IPS-18c (cell line): ENCODE measurements around the gene CDH4.
"Not testable (repeated sequence)": the region's sequence is repeated elsewhere in the genome, so short reads cannot be mapped to it uniquely, and the experiment has no call there.

Source experiments
- H3K4me3 ChIP-seq: 2 replicates; pipeline ENCODE4 v1.7.0; 2013; ENCODE audit warnings: low read depth, mild to moderate bottlenecking, low read length, moderate library complexity; ENCODE audit not compliant: insufficient read depth
- H3K9me3 ChIP-seq: one replicate; pipeline ENCODE4 v1.6.1; 2013; ENCODE audit warnings: mild to moderate bottlenecking, low read length, moderate library complexity; ENCODE audit not compliant: control insufficient read depth, insufficient read depth

The CDH4 gene

DNA sequence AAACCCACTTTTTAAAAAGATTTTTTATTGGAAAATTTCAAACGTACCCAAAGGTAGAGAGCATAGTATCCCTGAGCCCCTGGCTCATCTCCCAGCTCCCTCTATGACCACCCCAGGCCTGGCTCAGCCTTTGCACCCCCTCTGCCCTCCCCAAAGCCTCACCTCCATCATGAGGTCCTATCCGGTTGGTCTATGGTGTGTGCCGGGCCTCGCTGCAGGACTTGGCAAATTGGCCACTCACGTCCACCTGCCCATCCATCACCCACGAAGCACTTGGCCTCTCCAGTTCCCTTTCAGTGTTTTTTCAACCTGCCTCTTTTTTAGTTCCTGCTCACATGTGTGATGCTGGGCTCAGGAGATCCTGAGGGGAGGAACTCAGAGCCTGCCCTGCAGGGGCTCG is 147.4 kb downstream of the CDH4 start:
- Histone ChIP-seq H3K9me3 (peaks cover 5% of the 10 kb centered on the region), H3K4me3 (no peak overlapping the region)

DNA sequence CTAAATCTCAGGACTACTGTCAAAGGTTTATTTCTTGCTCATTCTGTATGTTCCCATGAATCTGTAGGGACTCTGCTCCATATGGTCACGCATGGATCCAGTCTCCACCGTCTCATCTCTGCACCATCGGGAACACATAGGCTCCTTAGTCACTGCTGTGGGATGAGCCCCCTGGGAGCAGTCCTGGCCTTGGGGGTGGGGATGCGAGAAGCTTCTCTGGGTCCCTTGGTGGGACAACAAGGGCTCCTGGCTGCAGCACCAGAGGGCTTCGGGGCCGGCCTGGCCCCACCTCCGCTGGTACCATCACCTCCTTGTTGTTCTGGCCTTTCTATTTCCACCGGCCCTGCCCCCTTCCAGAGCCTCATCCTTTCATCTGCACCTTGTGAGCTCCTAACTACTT is 148.4 kb downstream of the CDH4 start:
- peaks cover 5% of the 10 kb centered on the region for H3K9me3 ChIP-seq
- H3K4me3 ChIP-seq = no peak overlapping the region

DNA sequence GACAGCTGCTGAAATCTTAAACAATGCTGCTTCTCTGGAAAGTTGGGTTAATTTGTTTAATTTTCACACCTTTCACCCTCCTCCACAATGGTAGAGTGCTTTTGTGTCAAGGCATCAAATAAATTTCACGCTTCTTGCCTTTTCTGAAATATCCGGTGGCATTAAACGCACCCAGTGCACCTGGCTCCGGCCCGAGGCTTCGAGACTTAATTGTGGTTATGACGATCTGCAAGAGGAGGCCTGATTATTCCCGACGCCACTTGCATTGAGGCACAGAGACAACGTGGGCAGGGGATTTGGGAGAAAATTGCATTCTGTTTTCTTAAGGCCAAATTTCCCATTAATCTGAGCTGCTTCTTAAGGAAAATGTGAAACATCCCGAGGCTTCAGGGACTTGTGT is 152.2 kb downstream of the CDH4 start:
- H3K4me3 ChIP-seq = no peak overlapping the region

DNA sequence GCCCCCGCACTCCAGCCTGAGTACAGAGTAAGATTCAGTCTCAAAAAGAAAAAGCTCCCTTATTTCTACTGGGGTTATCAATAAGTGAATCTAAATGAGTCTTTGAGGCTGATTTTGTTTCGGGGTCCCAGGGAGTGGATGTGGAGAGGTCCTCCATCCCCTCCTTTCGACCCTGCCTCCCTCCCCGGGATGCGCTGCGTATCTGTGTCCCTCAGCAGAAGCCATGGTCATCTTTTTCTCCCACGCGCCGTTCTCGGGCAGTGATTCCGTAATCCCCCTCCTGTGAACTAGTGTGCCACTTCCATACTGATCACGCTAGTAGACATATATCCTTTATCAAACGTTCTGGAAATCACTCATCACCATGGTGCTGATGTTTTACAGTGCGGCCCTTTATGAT is 152.9 kb downstream of the CDH4 start:
- no peak overlapping the region for H3K4me3 ChIP-seq
- H3K9me3 ChIP-seq = peaks cover 2% of the 10 kb centered on the region

More for the DNA sequence above, 152.2 kb downstream of the CDH4 start:
- H3K9me3 ChIP-seq = peaks cover 2% of the 10 kb centered on the region

DNA sequence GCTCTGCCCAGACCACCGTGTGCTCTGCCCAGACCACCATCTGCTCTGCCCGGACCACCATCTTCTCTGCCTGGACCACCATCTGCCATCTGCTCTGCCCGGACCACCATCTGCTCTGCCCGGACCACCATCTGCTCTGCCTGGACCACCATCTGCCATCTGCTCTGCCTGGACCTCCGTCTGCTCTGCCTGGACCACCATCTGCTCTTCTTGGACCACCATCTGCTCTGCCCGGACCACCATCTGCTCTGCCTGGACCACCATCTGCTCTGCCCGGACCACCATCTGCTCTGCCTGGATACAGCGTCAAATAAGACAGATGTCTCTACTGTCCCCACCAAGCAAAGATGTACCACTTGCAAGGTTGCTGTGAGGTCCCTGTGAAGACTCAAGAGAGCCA is 154.7 kb downstream of the CDH4 start:
- H3K4me3 ChIP-seq, H3K9me3 ChIP-seq: not testable (repeated sequence)

DNA sequence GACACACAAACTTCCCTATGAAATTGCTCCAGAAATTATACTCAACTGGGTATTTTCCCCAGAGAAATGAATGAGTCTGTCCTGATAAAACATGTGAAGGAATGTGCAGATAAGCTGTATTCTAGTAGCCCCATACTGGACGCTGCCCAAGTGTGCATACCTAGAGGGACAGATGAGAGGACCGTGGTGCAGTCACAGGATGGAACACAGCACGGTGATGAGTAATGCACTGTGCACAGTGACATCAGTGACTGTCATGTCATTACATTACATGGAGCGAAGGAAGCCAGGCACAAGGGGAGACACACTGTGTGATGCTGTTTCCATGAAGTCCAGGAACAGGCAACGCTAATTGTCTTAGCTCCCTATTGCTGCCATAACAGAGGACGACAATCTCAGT is 155.5 kb downstream of the CDH4 start:
- H3K9me3 ChIP-seq = peaks cover 4% of the 10 kb centered on the region
- H3K4me3 ChIP-seq = no peak overlapping the region

DNA sequence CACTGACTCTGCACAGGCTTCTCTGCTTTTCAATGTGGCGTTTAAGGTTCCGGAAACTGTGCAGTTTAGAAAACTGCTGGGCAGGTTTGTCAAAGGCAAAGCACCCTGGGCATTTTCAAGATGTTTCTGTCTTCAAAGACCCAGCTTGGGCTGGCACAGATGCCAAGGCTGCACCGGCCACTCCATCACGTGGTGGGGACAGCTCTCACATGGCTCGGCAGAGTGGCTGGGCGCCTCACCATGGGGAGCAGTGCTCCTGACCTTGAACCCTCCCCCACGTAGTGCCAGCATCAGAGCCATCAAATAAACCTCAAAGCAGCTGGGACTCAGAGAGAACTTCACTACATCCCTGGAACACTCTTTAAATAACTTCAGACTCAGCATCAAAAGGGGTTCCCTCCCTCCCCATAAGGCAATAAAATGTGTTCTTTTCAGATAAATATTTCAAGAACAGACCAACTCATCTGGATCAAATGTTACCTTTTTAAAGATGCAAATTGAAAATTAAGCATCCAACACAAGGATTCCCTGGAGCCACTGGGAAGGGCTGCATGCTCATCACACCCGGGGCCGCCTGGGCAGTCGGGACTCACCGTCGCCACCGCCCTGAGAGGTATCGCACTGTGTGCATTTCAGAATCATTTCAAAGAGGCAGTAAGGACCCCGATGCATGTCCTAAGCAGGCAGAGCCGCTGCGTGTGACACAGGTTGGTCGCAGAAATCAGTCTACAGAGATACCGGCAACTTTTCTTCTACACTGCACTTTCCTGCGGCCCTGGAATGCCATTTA is 157.1 kb downstream of the CDH4 start:
- H3K9me3 ChIP-seq = peaks cover 3% of the 10 kb centered on the region
- no peak overlapping the region for H3K4me3 ChIP-seq

DNA sequence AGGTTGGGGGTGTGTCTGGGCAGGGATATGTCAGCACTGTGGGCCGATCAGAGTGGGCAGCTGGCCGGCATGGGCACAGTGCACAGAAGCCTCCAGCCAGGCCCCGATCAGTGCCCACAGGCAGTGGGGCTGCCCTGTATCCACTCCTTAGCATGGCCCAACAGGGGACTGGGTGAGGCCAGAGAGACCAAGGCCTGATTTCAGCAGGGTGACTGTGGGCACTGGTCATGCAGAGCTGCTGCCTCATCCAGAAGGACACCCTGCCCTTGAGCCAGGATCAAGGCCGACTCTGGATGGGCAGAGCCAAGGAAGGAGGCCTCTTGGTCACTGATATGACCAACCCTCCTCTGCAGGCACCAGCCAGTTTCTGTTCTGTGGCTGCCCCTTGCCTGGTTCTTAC is 159.7 kb downstream of the CDH4 start:
- peaks cover 3% of the 10 kb centered on the region for H3K9me3 ChIP-seq
- H3K4me3 ChIP-seq = no peak overlapping the region

DNA sequence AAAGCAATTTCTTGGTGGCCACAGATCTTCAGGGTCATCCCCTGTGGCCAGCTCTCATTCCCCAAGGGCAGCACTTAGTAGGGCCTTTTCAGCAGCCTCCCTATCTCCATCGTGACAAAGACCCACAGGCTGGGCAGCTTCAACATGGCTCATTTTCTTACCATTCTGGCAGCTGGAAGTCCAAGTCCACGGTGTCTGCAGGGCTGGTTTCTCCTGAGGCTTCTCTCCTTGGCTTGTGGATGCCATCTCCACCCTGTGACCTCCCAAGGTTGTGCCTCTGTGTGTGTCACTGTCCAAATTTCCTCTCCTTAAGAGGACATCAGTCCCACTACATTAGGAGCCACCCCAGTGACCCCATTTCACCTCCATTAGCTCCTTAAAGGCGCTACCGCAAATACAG is 161.7 kb downstream of the CDH4 start:
- no peak overlapping the region for H3K4me3 ChIP-seq
- peaks cover 3% of the 10 kb centered on the region for H3K9me3 ChIP-seq

DNA sequence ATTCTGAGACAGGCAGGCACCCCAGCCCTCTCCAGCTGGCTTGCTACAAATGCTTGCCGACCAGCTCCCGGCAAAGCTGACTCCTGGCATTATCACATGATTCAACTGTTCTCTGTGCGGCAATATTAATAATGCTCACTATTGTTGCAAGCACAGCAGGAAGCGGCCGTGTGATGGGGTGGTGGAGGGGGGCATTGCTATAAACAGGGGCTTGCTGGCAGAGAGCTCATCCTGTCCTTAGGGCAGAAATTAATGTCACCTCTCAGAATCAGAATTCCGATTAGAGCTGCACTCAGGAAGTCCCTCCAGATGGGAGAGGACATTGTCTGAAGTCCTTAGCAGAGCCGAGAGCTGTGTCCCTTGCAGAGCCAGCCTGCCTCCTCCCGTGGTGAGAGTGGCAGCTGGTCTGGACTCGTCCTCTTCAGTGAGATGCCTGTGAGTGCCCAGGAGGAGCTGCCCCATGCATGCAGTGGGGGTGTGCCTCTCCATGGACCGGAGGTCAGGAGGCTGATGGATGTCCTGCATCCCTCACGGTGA is 162.5 kb downstream of the CDH4 start:
- no peak overlapping the region for H3K4me3 ChIP-seq
- H3K9me3 ChIP-seq = peaks cover 3% of the 10 kb centered on the region

DNA sequence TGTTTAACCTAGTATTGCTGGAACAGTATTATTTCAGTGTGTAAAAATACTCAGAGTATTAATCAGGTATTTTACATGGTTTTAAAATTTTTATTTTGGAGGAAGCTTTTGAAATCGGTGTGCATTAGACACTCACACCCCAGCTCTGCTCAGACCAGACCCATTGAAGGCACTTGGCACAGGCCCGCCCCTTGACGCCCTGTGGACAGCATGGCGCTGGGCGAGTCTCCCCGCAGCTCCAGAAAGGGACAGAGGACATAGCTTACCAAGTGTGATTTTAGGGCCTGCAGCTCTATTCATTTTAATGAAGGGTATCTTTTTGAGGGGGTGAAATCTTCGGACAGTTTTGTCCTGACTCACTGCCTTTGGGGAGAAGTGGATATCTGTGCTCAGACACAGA is 164.5 kb downstream of the CDH4 start:
- no peaks in the 10 kb centered on the region for H3K9me3 ChIP-seq
- no peak overlapping the region for H3K4me3 ChIP-seq

DNA sequence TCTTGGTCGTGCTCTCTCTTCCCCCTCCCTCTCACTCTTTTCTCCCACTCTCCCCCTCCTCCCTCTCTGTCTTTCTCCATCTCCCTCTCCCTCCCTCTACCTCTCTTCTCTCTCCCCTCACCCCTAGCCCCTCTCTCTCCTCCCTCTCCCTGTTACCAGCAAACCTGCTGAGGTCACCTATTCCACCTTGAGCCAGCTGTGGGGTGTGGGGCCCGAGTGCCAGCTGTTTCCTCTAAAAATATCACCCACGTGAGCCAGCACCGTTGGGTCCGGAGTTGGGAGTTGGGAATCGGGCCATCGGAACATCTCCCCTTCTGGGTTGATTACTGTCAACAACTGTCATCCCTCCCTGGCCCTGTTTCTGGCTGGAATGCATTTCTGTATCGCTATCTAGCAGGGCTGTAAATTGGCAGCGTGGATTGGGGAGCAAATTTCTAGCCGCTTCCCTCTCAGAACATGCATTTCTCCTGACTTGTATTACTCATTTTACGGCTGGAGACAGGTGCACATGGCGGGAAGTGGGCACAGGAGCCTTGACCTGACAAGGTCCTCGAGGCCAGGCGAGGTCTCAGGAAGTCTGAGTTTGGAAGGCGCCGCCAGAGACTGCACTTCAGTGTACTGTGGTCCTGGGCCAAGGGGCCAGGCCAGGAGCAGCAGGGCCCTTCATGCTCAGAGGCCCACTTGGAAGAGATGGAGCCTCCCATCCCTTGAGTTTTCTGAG is 165.3 kb downstream of the CDH4 start:
- Histone ChIP-seq H3K4me3 (no peak overlapping the region), H3K9me3 (no peaks in the 10 kb centered on the region)

DNA sequence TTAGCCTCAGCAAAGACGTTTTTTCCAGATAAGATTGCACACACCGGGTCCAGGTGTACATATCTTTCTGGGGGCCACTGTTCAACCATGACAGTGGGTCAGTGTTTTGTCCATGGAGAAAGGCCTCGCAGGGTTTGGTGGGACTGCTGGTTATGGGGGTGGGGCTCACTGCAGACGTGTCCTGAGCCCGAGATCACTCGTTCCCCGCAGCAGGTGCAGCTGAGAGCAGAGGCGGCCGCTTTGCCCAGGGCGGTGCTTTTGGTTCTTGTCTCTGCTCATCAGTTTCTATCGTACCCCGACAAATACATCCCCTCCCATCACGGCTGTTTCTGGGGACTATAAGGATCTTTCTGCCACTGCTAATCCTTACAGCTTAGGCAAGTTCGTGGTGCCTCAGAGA is 166.9 kb downstream of the CDH4 start:
- Histone ChIP-seq H3K9me3 (no peaks in the 10 kb centered on the region), H3K4me3 (no peak overlapping the region)

DNA sequence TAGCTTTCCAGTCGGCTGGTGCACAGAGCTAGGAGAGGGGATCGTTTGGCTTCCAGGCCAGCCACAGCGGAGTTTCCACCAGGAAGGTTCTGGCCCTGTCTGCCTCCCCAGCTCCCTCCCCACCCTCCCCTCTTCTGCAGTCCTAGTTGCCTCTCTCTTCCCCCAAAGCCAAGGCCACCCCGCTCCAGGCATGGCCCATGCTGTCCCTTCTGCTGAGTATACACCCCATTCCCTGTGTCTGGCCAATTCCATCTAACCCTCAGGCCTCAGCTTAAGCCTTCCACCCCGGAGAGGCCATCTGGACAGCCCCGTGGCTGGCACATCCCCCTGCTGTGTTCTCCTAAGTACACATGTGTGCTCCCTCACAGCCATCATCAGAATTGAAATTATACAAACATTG is 167.4 kb downstream of the CDH4 start:
- Histone ChIP-seq H3K9me3 (no peaks in the 10 kb centered on the region), H3K4me3 (no peak overlapping the region)

DNA sequence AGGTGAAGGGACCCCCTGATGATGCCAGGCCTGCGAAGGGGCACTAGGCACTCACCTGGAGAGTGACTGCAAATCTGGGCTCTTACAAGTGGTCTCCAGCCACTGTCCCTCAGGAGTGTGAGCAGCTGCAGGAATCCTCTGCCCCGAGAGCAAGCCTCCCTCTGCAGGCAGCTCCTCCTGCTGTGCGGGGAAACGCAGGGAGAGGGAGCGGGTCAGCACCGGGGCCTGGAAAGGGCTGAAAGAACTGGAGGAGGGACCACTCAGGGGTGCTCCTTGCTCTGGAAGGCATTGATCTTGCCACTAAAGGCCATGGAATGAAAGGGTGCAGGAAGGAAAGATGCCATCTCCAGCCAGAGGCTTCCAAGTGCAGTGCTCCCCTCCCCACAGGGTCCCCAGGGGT is 168.0 kb downstream of the CDH4 start:
- no peaks in the 10 kb centered on the region for H3K9me3 ChIP-seq

DNA sequence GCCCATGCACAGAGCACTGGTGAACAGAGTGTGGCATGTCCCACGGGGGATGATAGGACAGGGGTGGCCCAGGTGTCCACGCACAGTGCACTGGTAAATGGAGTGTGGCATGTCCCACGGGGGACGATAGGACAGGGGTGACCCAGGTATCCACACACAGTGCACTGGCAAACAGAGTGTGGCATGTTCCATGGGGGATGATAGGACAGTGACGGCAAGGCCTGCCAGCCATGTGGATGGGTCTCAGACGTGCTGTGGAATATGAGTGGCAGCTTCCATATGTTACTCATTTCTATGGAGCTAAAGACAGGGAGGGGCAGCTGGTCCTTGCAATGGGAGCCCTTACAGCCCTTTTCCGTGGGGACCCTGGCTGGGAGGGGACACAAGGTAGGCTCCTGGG is 168.7 kb downstream of the CDH4 start:
- no peak overlapping the region for H3K4me3 ChIP-seq
- H3K9me3 ChIP-seq = no peaks in the 10 kb centered on the region

More for the DNA sequence above, 168.0 kb downstream of the CDH4 start:
- H3K4me3 ChIP-seq = no peak overlapping the region

DNA sequence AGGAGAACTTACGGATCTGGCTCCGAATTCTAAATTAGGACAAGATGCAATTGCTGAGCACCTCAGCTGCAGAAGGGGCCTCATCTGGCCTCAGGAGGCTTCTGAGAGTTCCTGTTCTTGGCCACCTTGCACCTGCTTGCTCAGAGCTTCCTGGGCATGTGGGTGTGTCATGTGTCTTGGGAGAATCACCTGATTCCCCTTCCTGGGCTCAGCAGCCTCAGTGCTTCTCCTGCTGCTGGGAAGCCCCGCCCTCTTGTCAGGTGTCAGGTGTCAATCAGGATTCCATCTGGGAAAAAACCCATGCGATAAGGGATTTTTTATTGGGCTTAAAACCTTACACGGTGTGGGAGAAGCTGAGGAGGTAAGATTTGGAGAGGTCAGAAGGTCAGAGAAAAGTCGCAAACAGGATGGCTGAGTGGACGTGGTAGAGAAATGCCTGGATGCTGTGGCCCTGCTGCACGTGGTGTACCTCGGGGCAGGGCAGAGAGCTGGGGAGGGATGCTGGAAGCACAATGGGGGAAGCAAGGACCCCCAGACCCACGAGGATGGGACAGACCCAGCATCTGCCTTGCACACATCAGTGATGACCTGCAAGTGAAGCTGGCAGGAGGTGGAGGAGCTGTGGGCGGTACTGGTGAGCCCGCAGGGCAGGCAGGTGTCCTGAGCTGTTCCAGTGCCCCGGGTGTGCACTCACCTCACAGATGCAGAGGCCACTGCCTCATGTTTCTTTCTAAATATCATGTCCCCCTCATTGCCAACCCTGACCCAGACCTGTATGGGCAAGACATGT is 170.8 kb downstream of the CDH4 start:
- Histone ChIP-seq H3K9me3 (no peaks in the 10 kb centered on the region), H3K4me3 (no peak overlapping the region)
